Activated CD4-positive, alpha-beta T cell treated with anti-CD3 and anti-CD28 coated beads, Interleukin-2, amount 50 U/mL, for 48 hours (primary cell): ENCODE measurements around the gene LRRC57.
A peak's percentile ranks its signal among the peaks of the same experiment; 100 is the strongest.
"Not testable (repeated sequence)": the region's sequence is repeated elsewhere in the genome, so short reads cannot be mapped to it uniquely, and the experiment has no call there.

Experiments
- DNase-seq, 2 experiments: peaks; one replicate each; pipeline ENCODE4 v3.0.0-alpha.2; 2020

LRRC57 gene

GRCh38 chr15:42548249-42549031 lies at the start of gene LRRC57, which contains the start of gene HAUS2:
Gene LRRC57 (minus strand): TSS chr15:42548793. CDS start chr15:42548434, 359 bp downstream.
Gene HAUS2 (plus strand): TSS chr15:42548838. CDS start chr15:42548873, 35 bp downstream.
- DNase-seq, result peak; percentile 90 to 92

GRCh38 chr15:42595626-42596240 lies 47.1 kb upstream of the LRRC57 start:
- no peak for DNase-seq

DNA sequence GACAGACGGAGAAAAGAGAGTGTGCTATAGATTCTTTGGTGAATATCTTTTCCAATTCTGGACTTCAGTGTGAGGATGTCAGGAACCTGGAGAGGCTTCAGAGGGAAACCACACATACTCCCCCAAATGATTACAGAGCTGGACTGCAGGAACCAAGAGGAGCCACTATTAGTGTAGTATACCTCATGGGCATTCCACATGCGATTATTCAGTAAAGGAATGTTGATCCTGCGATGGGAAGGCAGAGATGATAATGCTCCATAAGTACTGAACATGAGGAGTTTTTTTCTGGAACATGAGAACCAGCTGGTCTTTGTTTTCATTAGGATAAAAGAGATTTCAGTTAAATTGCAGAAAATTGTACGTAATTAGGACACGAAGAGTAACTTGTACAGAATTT lies 45.5 kb upstream of the LRRC57 start:
- no peak for DNase-seq

DNA sequence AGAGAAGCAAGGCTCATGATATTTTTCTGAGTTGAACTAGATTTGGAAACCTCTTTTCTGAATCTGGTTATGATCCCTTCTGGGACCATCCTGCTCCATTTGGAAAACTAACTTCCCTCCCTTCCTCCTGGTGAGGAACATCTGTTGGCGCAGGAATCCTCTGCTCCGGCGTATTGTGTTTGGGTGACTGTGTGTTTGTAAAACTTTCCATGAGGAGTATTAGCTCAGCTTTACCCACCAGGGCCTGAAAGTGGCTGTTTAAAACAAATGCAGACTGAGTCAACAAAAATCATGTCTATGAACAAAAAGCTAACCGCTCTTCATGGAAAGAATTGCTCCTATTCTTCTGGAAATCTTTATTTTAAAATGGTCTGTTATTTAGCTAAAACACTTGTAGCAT lies 44.5 kb upstream of the LRRC57 start:
- DNase-seq, result no peak

- DNase-seq, result no peak
Measured at GRCh38 chr15:42592716-42593115, 44.1 kb upstream of the LRRC57 start.

- no peak for DNase-seq
Measured at GRCh38 chr15:42591238-42591934, 42.8 kb upstream of the LRRC57 start.

DNA sequence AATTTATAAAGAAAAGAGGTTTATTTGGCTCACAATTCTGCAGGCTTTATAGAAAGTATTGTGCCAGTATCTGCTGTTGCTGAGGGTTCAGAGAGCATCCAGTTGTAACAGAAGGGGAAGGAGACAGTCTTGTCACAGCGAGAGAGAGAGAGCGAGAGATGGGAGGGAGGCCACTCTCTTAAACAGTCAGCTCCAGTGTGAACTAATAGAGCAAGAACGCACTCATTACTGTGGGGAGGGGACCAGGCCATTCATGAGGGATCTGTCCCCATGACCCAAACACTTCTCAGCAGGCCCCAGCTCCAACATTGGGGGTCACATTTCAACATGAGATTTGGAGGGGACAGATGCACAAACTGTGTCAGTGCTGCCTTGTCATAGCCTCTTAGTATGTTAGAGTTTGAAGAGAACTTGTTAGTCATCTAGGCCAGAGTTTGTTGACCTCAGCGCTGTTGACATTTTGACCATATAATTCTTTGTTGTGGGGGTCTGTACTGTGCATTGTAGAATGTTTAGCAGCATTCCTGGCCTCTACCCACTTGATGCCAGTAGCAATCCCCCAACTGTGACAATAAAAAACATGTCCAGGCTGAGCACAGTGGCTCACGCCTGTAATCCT lies 42.1 kb upstream of the LRRC57 start:
- DNase-seq, result no peak

DNA sequence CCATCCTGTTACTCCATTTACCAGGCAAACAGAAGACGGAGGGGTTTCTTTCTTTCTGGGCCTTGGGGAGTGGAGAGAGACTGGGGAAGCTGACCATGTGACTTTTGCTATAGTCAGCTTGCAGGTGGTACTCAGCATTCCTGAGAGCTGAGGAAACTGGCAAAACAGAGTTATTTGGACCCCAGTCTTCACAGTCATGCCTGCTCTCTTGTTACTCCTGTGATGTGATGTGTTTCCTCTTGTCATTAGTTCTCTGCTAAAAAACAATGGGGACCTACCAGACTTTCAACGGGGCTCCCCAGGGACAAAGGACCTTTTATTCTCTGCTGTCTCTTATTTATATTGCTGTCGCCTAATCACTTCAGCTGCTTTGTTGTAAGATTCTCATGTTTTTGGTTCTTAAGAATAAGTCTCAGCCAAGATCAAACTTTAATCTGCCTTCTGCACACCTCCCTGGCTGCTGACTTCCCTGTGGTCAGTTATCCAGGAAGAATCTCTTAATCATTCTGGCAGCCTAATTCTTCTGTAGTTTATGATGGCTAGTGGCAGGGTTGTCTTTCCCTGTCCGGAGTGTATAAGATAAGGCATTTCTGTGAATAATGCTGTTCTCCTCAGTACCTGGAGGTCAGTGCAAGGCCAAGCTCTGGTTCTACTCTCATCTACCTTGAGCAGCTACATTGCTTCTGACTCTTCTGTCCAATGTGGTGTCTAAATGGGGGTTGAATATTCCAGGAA lies 35.6 kb upstream of the LRRC57 start:
- DNase-seq, result no peak

DNA sequence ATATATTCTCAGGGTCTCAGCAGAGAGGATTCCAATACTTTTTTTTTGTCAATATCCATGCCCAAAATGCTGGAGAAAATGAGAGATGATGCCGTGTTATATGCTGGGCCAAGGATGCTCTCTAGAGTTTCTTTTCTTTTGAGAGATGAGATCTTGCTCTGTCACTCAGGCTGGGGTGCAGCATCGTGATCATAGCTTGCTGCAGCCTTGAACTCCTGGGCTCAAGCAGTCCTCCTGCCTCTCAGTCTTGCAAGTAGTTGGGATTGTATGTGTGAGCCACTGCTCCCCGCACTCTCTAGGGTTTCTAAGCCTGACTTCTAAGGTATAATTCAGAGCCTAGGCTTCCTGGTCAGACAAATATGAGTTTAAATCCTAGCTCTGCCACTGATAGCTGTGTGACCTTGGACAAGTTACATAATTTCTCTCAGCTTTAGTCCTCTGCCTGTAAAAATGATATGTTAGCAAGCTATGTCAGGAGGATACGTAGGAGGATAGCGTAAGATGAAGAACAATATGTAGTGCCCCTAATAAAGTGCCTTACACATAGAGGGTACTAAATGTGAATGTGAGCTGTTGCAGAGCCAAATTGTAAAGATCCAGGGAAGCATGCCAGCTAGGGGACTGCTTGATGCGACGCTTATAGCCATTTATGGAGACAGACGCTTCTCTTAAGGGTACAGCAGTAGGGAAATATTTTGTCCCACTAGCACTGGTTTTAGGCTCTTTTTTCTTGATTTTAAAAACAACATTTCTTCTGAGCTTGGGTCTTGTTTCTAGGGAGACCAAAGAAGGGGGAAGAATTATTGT lies 34.2 kb upstream of the LRRC57 start:
- DNase-seq, result no peak

- DNase-seq, result peak; percentile 78 to 81
Measured at GRCh38 chr15:42581272-42581730, 32.7 kb upstream of the LRRC57 start.

DNA sequence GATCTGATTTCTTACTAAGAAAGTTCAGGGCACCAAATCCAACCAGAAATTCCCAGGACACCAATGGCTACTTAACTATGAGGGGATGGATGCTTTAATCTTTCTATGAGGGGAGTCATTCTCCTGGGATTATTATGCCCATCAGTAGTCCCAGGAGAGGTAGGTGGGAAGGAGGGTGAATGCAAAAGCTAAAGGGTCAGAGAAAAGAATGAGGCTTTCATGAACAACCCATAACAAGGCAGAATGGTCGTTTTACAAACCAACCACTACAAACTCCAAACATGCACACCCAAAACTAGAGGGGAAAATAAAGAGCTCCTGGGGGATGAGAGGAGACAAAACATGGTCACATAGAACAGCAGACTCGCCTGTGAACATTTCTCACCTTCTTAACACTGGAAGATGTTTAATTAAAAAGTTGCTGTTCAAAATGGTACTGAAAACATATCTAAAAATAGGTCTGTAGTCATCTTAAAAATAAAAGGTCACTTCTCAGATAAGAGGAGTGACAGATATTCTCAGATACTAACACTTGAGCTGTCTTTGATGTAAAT lies 30.5 kb upstream of the LRRC57 start:
- no peak for DNase-seq

GRCh38 chr15:42577514-42578031 lies 29.0 kb upstream of the LRRC57 start:
- DNase-seq, result no peak

- DNase-seq, result no peak
Measured at GRCh38 chr15:42576776-42577175, 28.2 kb upstream of the LRRC57 start.

GRCh38 chr15:42576040-42576594 lies 27.5 kb upstream of the LRRC57 start:
- DNase-seq, result no peak

- DNase-seq, result peak; percentile 96 to 97
Measured at GRCh38 chr15:42575188-42576039, 26.8 kb upstream of the LRRC57 start, which contains the start of gene STARD9. Gene STARD9 (plus strand): TSS chr15:42575606. CDS start chr15:42575716, 110 bp downstream.

DNA sequence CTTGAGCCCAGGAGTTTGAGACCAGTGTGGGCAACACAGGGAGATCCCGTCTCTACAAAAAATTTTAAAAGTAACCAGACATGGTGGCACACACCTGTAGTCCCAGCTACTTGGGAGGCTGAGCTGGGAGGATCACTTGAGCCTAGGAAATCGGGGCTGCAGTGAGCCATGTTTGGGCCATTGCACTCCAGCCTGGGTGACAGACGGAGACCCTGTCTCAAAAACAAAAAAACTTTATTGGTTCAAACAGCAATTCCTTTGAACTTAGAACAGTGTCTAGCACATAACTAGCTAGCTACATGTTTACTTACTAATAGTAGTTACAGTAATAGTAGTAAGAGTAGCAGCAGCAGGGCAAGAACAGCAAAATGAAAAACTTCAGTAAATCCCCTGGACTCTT lies 10.1 kb upstream of the LRRC57 start:
- no peak for DNase-seq

DNA sequence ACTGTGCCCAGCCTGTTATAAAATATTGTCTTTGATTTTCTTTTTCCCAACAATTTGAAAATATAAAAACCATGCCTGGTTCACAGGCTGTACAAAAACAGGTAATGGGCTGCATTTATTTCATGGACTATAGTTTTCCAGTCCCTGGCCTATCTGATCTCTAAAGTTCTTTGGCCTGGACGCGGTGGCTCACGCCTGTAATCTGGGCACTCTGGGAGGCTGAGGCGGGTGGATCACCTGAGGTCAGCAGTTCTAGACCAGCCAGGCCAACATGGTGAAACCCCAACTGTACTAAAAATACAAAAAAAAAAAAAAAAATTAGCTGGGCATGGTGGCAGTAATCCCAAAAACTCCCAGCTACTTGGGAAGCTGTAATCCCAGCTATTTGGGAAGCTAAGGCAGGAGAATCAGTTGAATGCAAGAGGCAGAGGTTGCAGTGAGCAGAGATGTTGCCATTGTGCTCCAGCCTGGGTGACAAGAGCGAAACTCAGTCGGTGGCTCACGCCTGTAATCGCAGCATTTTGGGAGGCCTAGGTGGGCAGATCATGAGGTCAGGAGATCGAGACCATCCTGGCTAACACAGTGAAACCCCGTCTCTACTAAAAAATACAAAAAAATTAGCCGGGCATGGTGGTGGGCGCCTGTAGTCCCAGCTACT lies 8.1 kb upstream of the LRRC57 start:
- not testable (repeated sequence) for DNase-seq

- no peak for DNase-seq
Measured at GRCh38 chr15:42553554-42553953, 5.0 kb upstream of the LRRC57 start.
